ENCODE results near the gene NKRF.

NKRF gene

GRCh38 chrX:119622356-119623232 is 16.4 kb upstream of the NKRF start:
- no peak overlapping the region for H3K27ac Mint-ChIP-seq
- peaks cover 49% of the 10 kb centered on the region for H3K9me3 Mint-ChIP-seq
- no peak for DNase-seq
- TF ChIP-seq, protein P1, sequence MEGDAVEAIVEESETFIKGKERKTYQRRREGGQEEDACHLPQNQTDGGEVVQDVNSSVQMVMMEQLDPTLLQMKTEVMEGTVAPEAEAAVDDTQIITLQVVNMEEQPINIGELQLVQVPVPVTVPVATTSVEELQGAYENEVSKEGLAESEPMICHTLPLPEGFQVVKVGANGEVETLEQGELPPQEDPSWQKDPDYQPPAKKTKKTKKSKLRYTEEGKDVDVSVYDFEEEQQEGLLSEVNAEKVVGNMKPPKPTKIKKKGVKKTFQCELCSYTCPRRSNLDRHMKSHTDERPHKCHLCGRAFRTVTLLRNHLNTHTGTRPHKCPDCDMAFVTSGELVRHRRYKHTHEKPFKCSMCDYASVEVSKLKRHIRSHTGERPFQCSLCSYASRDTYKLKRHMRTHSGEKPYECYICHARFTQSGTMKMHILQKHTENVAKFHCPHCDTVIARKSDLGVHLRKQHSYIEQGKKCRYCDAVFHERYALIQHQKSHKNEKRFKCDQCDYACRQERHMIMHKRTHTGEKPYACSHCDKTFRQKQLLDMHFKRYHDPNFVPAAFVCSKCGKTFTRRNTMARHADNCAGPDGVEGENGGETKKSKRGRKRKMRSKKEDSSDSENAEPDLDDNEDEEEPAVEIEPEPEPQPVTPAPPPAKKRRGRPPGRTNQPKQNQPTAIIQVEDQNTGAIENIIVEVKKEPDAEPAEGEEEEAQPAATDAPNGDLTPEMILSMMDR (IDR thresholded peaks at IDR 0.05): no peak
- H3K36me3 Mint-ChIP-seq (ENCODE audit: low read depth): peaks cover 49% of the 10 kb centered on the region
- no peak overlapping the region for H3K4me3 Mint-ChIP-seq
- H3K27me3 Mint-ChIP-seq (ENCODE audit: low read depth, poor library complexity): no peaks in the 10 kb centered on the region
- peaks cover 6% of the 10 kb centered on the region for H3K4me1 Mint-ChIP-seq

GRCh38 chrX:119618439-119618838 is 12.2 kb upstream of the NKRF start:
- H3K9me3 Mint-ChIP-seq: peaks cover 47% of the 10 kb centered on the region
- H3K27ac Mint-ChIP-seq: peak overlapping the region; percentile 66
- H3K27me3 Mint-ChIP-seq (ENCODE audit: low read depth, poor library complexity): no peaks in the 10 kb centered on the region
- TF ChIP-seq, protein P1 (IDR thresholded peaks at IDR 0.05): no peak
- H3K4me3 Mint-ChIP-seq: no peak overlapping the region
- peaks cover 49% of the 10 kb centered on the region for H3K36me3 Mint-ChIP-seq (ENCODE audit: low read depth)
- DNase-seq: no peak
- peaks cover 12% of the 10 kb centered on the region for H3K4me1 Mint-ChIP-seq

DNA sequence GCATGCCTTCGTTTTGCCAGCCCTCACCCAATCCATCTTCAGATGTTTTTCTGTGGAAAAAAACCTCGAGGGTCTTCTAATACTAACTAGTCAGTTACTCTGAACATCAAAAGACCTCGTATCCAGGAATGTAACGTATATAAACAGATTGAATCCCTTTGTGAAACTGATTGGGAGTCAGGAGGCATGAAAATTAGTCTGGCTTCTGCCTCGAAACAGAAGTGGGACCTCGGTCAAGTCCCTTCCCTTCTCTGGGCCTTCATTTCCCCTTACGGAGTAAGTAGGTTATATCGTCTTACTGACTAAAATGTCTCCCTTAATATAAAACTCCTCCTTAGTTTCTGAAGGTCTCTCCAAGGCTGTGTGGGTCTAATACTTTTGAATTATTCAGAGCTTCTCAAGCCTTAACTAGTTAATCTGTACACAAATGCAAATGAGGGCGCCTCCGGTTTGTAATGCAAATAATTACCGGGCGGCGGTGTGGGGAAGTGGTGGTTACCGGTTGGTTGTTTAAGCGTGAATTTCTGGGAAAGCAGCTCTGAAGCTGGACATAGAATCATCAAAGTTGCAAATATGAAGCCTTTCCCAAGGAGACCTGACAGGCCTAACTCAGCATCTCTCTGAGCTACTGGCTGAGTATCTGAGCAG is 11.4 kb upstream of the NKRF start:
- peaks cover 54% of the 10 kb centered on the region for H3K9me3 Mint-ChIP-seq
- no peaks in the 10 kb centered on the region for H3K27me3 Mint-ChIP-seq (ENCODE audit: low read depth, poor library complexity)
- DNase-seq: no peak
- H3K36me3 Mint-ChIP-seq (ENCODE audit: low read depth): peaks cover 44% of the 10 kb centered on the region
- no peak overlapping the region for H3K27ac Mint-ChIP-seq
- TF ChIP-seq, protein P1 (IDR thresholded peaks at IDR 0.05): no peak
- no peak overlapping the region for H3K4me3 Mint-ChIP-seq
- peaks cover 12% of the 10 kb centered on the region for H3K4me1 Mint-ChIP-seq

DNA sequence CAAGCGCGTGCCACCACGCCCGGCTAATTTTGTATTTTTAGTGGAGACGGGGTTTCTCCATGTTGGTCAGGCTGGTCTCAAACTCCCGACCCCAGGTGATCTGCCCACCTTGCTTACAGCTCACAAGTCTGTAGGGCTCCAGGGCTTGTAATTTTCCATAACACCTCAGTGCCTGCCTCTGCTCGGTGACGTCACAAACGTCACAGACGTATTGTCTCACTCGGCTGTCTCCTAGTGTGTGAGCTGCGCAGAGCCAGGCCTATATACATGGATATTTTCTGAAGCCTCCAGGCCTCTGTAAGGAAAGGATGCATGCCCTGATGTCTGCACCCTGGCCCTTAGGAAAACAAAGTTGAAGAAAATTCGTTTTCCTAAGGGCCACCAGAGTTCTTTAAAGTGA is 8.6 kb upstream of the NKRF start:
- H3K27ac Mint-ChIP-seq: peak overlapping the region; percentile 66
- TF ChIP-seq, protein P1 (IDR thresholded peaks at IDR 0.05): no peak
- peaks cover 31% of the 10 kb centered on the region for H3K36me3 Mint-ChIP-seq (ENCODE audit: low read depth)

GRCh38 chrX:119607018-119607389 is 780 bp upstream of the NKRF start:
- H3K27ac Mint-ChIP-seq: peak overlapping the region; percentile 93
- H3K4me1 Mint-ChIP-seq: peaks cover 14% of the 10 kb centered on the region
- H3K27me3 Mint-ChIP-seq (ENCODE audit: low read depth, poor library complexity): peaks cover 29% of the 10 kb centered on the region
- no peak for DNase-seq
- H3K4me3 Mint-ChIP-seq: peak overlapping the region; percentile 50
- TF ChIP-seq, protein P1 (IDR thresholded peaks at IDR 0.05): no peak
- peaks cover 63% of the 10 kb centered on the region for H3K9me3 Mint-ChIP-seq
- peaks cover under 1% of the 10 kb centered on the region for H3K36me3 Mint-ChIP-seq (ENCODE audit: low read depth)

More for the DNA sequence above, 8.6 kb upstream of the NKRF start:
- H3K4me3 Mint-ChIP-seq: no peak overlapping the region
- peaks cover 12% of the 10 kb centered on the region for H3K4me1 Mint-ChIP-seq
- DNase-seq: no peak
- peaks cover 59% of the 10 kb centered on the region for H3K9me3 Mint-ChIP-seq
- peaks cover 4% of the 10 kb centered on the region for H3K27me3 Mint-ChIP-seq (ENCODE audit: low read depth, poor library complexity)

Measured in nephron progenitor cell (in vitro differentiated cells).